SK-N-SH (cell line): ENCODE data around the gene TTC23. TPM values are rescaled to one million over a fixed set of nuclear protein-coding genes. Genes with fewer than 3 reads are reported as not detected.

Experiments used
- CTCF ChIA-PET: fragments of 300-600, 350-600 bp; formaldehyde crosslinking; extraction: SDS; loops from one replicate; lab custom pipeline; 2021; lab: Yijun Ruan, JAX
- POLR2A ChIA-PET: fragments of 350-600 bp; sonication (Branson Sonifier 250); formaldehyde crosslinking; extraction: SDS; loops from one replicate; lab custom pipeline; 2020; ENCODE audit warnings: antibody characterized with exemption, inconsistent platforms; lab: Yijun Ruan, JAX
- DNase-seq: peaks from one replicate; pipeline ENCODE4 v3.0.0; 2012
- H2AFZ ChIP-seq: fragments of 200-600 bp; sonication (generic); 2 replicates; pipeline ENCODE4 v1.8.1; 2016; ENCODE audit warnings: antibody characterized with exemption, mild to moderate bottlenecking, low read depth
- H3F3A ChIP-seq: fragments of 200-600 bp; sonication (generic); replicated peaks from 2 replicates; pipeline ENCODE3; 2016; ENCODE audit warnings: antibody characterized with exemption, mild to moderate bottlenecking; ENCODE audit not compliant: insufficient read depth
- H3K27ac ChIP-seq, 2 experiments: fragments of 200-500 bp in 1 of 2; fragments of 200-600 bp in 1 of 2; sonication (Bioruptor generic) in 1 of 2; sonication (generic), shearing (Covaris generic) in 1 of 2; 2 replicates each; pipeline versions ENCODE4 v1.5.1 to v1.6.1; 2014 to 2016; ENCODE audit warnings: low read depth in 2 of 2, inconsistent platforms in 1 of 2, low read length in 1 of 2, mild to moderate bottlenecking in 1 of 2, mixed read lengths in 1 of 2
- H3K27me3 ChIP-seq: fragments of 200-600 bp; sonication (generic), shearing (Covaris generic); 2 replicates; pipeline ENCODE4 v1.6.1; 2016; ENCODE audit warnings: mixed run types; ENCODE audit not compliant: insufficient read depth
- H3K36me3 ChIP-seq, 2 experiments: fragments of 200-500 bp in 1 of 2; fragments of 200-600 bp in 1 of 2; sonication (Bioruptor generic) in 1 of 2; sonication (generic) in 1 of 2; replicated peaks in 1 of 2; 2 replicates each; pipeline versions ENCODE3 to v1.5.1; 2014 to 2016; ENCODE audit warnings: low read length in 1 of 2, mild to moderate bottlenecking in 1 of 2; ENCODE audit not compliant: insufficient read depth in 2 of 2, control insufficient read depth in 1 of 2
- H3K4me1 ChIP-seq, 2 experiments: fragments of 200-500 bp in 1 of 2; fragments of 200-600 bp in 1 of 2; sonication (Bioruptor generic) in 1 of 2; sonication (generic), shearing (Covaris generic) in 1 of 2; 2 replicates each; pipeline versions ENCODE4 v1.5.1 to v1.6.1; 2014 to 2016; ENCODE audit warnings: low read depth in 1 of 2, low read length in 1 of 2, mixed run types in 1 of 2; ENCODE audit not compliant: insufficient read depth in 2 of 2, control insufficient read depth in 1 of 2
- H3K4me2 ChIP-seq: fragments of 200-600 bp; sonication (generic), shearing (Covaris generic); 2 replicates; pipeline ENCODE4 v1.6.1; 2017; ENCODE audit warnings: mixed run types
- H3K4me3 ChIP-seq, 2 experiments: fragments of 200-500 bp in 1 of 2; fragments of 200-600 bp in 1 of 2; sonication (Bioruptor generic) in 1 of 2; sonication (generic), shearing (Covaris generic) in 1 of 2; 2 replicates each; pipeline versions ENCODE4 v1.5.1 to v1.8.1; 2014 to 2016; ENCODE audit warnings: low read depth in 2 of 2, inconsistent platforms in 1 of 2, low read length in 1 of 2, mild to moderate bottlenecking in 1 of 2, mixed read lengths in 1 of 2, moderate library complexity in 1 of 2
- H3K79me2 ChIP-seq: fragments of 200-600 bp; sonication (generic); 2 replicates; pipeline ENCODE4 v1.8.1; 2017; ENCODE audit warnings: mild to moderate bottlenecking; ENCODE audit not compliant: insufficient read depth
- H3K9ac ChIP-seq: fragments of 200-600 bp; sonication (generic); 2 replicates; pipeline ENCODE4 v1.6.1; 2017; ENCODE audit warnings: mixed run types
- H3K9me2 ChIP-seq: fragments of 200-600 bp; sonication (generic); 2 replicates; pipeline ENCODE4 v1.6.1; 2017; ENCODE audit warnings: mixed run types
- H3K9me3 ChIP-seq: fragments of 200-600 bp; sonication (generic); 2 replicates; pipeline ENCODE4 v1.6.1; 2017; ENCODE audit warnings: mixed run types, mild to moderate bottlenecking, moderate library complexity
- H4K20me1 ChIP-seq: fragments of 200-600 bp; sonication (generic); 2 replicates; pipeline ENCODE4 v1.6.1; 2017; ENCODE audit warnings: mild to moderate bottlenecking, mixed run types; ENCODE audit not compliant: insufficient read depth
- CHD2 ChIP-seq: fragments of 150-350 bp; IDR thresholded peaks from 2 replicates; pipeline ENCODE4 v1.6.1; 2018; ENCODE audit warnings: low read length; ENCODE audit not compliant: partially characterized antibody
- CTCF ChIP-seq: fragments of 200-600 bp; sonication (generic); IDR thresholded peaks from 2 replicates; pipeline ENCODE4 v1.6.1; 2017; ENCODE audit warnings: antibody characterized with exemption, mild to moderate bottlenecking, moderate library complexity
- EZH2phosphoT487 ChIP-seq: fragments of 200-600 bp; sonication (generic); IDR thresholded peaks from 2 replicates; pipeline ENCODE4 v1.6.1; 2017; ENCODE audit warnings: low read depth, mixed run types, mild to moderate bottlenecking, antibody characterized with exemption, moderate library complexity, borderline replicate concordance
- FOXM1 ChIP-seq: IDR thresholded peaks from 2 replicates; pipeline ENCODE4 v1.4.0; 2012; ENCODE audit warnings: low read depth, mild to moderate bottlenecking
- GABPA ChIP-seq: IDR thresholded peaks from 2 replicates; pipeline ENCODE4 v1.4.0; 2012; ENCODE audit warnings: low read depth, mild to moderate bottlenecking
- IRF3 ChIP-seq: fragments of 150-350 bp; IDR thresholded peaks from 2 replicates; pipeline ENCODE4 v1.6.1; 2016; ENCODE audit warnings: mild to moderate bottlenecking, low read depth, low read length
- JUND ChIP-seq: IDR thresholded peaks from 2 replicates; pipeline ENCODE4 v1.4.0; 2012
- MEF2A ChIP-seq: IDR thresholded peaks from 2 replicates; pipeline ENCODE4 v1.4.0; 2012; ENCODE audit warnings: low read depth, borderline replicate concordance
- NFIC ChIP-seq: IDR thresholded peaks from 2 replicates; pipeline ENCODE4 v1.4.0; 2012; ENCODE audit warnings: borderline replicate concordance
- RCOR1 ChIP-seq: fragments of 150-350 bp; IDR thresholded peaks from 2 replicates; pipeline ENCODE4 v1.6.1; 2017; ENCODE audit warnings: antibody characterized with exemption, low read length
- SIN3A ChIP-seq: IDR thresholded peaks from 2 replicates; pipeline ENCODE4 v1.6.1; 2012; ENCODE audit warnings: low read depth, mild to moderate bottlenecking, low read length, moderate library complexity, borderline replicate concordance
- TEAD4 ChIP-seq: IDR thresholded peaks from 2 replicates; pipeline ENCODE4 v1.4.0; 2012; ENCODE audit warnings: mild to moderate bottlenecking, borderline replicate concordance; ENCODE audit not compliant: insufficient read depth
- WGBS: methylation state at CpG from one replicate; pipeline ENCODE4 v1.1.6; 2017; ENCODE audit warnings: low lambda C conversion rate; 5-methylcytosine and 5-hydroxymethylcytosine counted together
- polyA plus RNA-seq, 3 experiments: library from polyadenylated mRNA; depleted of rRNA; stranded (reverse); fragments of >200 nt; gene quantifications; 2 replicates each; pipeline ENCODE4 v1.2.3, GENCODE V29; 2012

The TTC23 gene
- polyA plus RNA-seq, 1 of the 3 experiments (the other 2 are of a cell fraction), result 0.79 TPM

DNA sequence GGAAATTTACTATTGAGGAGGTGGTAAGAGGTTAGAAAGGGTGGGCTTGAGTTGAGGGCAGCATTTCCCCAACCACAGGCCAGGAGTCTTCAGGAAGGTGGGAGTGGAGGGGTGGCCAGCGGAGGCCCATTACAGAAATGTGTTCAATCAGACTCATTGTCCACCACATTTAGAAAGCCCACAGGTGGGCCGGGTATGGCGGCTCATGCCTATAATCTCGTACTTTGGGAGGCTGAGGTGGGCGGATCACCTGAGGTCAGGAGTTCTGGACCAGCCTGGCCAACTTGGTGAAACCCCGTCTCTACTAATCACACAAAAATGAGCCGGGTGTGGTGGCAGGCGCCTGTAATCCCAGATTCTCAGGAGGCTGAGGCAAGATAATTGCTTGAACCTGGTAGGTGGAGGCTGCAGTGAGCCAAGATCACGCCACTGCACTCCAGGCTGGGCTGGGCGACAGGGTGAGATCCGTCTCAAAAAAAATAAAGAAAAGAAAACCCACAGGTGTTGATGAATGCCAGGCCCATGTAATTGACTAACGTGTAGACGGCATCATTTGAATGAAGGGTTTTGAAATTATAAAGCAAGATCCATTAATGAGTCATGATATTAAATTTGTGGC is 156.7 kb downstream of the TTC23 start:
- Histone ChIP-seq H3K27ac (no peak overlapping the region), H4K20me1 (no peaks in the 10 kb centered on the region), H3K79me2 (no peaks in the 10 kb centered on the region), H3F3A (no peaks in the 10 kb centered on the region), H3K9ac (no peak overlapping the region), H2AFZ (no peak overlapping the region), H3K27me3 (no peaks in the 10 kb centered on the region), H3K4me2 (no peak overlapping the region), H3K9me3 (no peaks in the 10 kb centered on the region), H3K4me1 (no peaks in the 10 kb centered on the region), H3K4me3 (no peak overlapping the region), H3K9me2 (no peaks in the 10 kb centered on the region), H3K36me3 (no peaks in the 10 kb centered on the region)
- ChIA-PET CTCF (interaction anchor here (3.9 kb wide), 1 partner anchor 9 kb away, joined by 19 read pairs; no protein-coding TSS in a partner anchor), POLR2A (no interaction called here)
- WGBS, result 84% methylated on average over 13 of the region's 13 CpGs
- no peak for DNase-seq
- TF ChIP-seq IRF3 (no peak), RCOR1 (no peak), MEF2A (no peak), JUND (no peak), FOXM1 (no peak)

- Histone ChIP-seq H3K9me2 (no peaks in the 10 kb centered on the region), H4K20me1 (no peaks in the 10 kb centered on the region), H3F3A (peaks cover 3% of the 10 kb centered on the region), H3K9ac (no peak overlapping the region), H3K4me2 (no peak overlapping the region), H3K4me1 (no peaks in the 10 kb centered on the region), H3K4me3 (no peak overlapping the region), H3K27ac (no peak overlapping the region), H3K9me3 (no peaks in the 10 kb centered on the region), H2AFZ (no peak overlapping the region), H3K79me2 (no peaks in the 10 kb centered on the region), H3K36me3 (no peaks in the 10 kb centered on the region), H3K27me3 (no peaks in the 10 kb centered on the region)
- CTCF ChIA-PET, result interaction anchor here (0.7 to 3.9 kb wide), 6 partner anchors 10 to 648 kb away, joined by 3 to 19 read pairs (median 4); partner anchors contain the start of gene SYNM
- WGBS, result 75% methylated on average over 1 of the region's 1 CpG
- TF ChIP-seq GABPA (no peak), CTCF (no peak), CHD2 (no peak), NFIC (no peak), SIN3A (no peak), JUND (no peak), EZH2phosphoT487 (no peak), TEAD4 (no peak)
- DNase-seq, result no peak
- POLR2A ChIA-PET, result no interaction called here
Measured at GRCh38 chr15:99090938-99091337, 158.4 kb downstream of the TTC23 start.
